Parathyroid adenoma (tissue), 2 donors: Measurements from ENCODE around the gene LMX1A.

Experiments
- H2AFZ ChIP-seq: fragments of 300-600 bp; sonication (generic); one replicate; pipeline ENCODE4 v1.7.0; 2017; ENCODE audit warnings: antibody characterized with exemption, mild to moderate bottlenecking
- H3K27ac ChIP-seq: fragments of 300-600 bp; sonication (generic); one replicate; pipeline ENCODE4 v1.7.0; 2017
- H3K27me3 ChIP-seq: fragments of 300-600 bp; sonication (generic); one replicate; pipeline ENCODE4 v1.7.0; 2017; ENCODE audit warnings: low read length; ENCODE audit not compliant: control insufficient read depth, insufficient read depth
- H3K36me3 ChIP-seq: fragments of 300-600 bp; sonication (generic); one replicate; pipeline ENCODE4 v1.7.0; 2017; ENCODE audit warnings: low read length; ENCODE audit not compliant: control insufficient read depth, insufficient read depth
- H3K4me1 ChIP-seq: fragments of 300-600 bp; sonication (generic); one replicate; pipeline ENCODE4 v1.7.0; 2017; ENCODE audit warnings: control low read depth
- H3K4me2 ChIP-seq: fragments of 300-600 bp; sonication (generic); one replicate; pipeline ENCODE4 v1.7.0; 2017; ENCODE audit warnings: low read length
- H3K4me3 ChIP-seq: fragments of 300-600 bp; sonication (generic); one replicate; pipeline ENCODE4 v1.7.0; 2017; ENCODE audit warnings: low read depth, low read length
- H3K79me2 ChIP-seq: fragments of 300-600 bp; sonication (generic); one replicate; pipeline ENCODE4 v1.7.0; 2017; ENCODE audit warnings: control low read depth
- H3K9ac ChIP-seq: fragments of 300-600 bp; sonication (generic); one replicate; pipeline ENCODE4 v1.7.0; 2017; ENCODE audit warnings: mild to moderate bottlenecking
- H3K9me3 ChIP-seq: fragments of 300-600 bp; sonication (generic); one replicate; pipeline ENCODE4 v1.7.0; 2017; ENCODE audit warnings: low read length; ENCODE audit not compliant: control insufficient read depth
- CTCF ChIP-seq: fragments of 300-600 bp; sonication (generic); IDR thresholded peaks from one replicate; pipeline ENCODE4 v1.7.0; 2017; ENCODE audit warnings: antibody characterized with exemption, mild to moderate bottlenecking
- donor health status: primary hyperparathyroidism.

LMX1A gene

GRCh38 chr1:165369255-165369848 lies 12.8 kb upstream of the LMX1A start:
- no peaks in the 10 kb centered on the region for H3K36me3 ChIP-seq
- H3K27me3 ChIP-seq: no peaks in the 10 kb centered on the region
- TF ChIP-seq CTCF: peak; percentile 63
- H3K4me2 ChIP-seq: no peak overlapping the region
- H2AFZ ChIP-seq: no peak overlapping the region
- no peaks in the 10 kb centered on the region for H3K79me2 ChIP-seq
- no peak overlapping the region for H3K9ac ChIP-seq
- no peak overlapping the region for H3K4me3 ChIP-seq
- no peak overlapping the region for H3K27ac ChIP-seq
- no peaks in the 10 kb centered on the region for H3K9me3 ChIP-seq
- H3K4me1 ChIP-seq: no peaks in the 10 kb centered on the region

GRCh38 chr1:165367375-165367993 lies 11.0 kb upstream of the LMX1A start:
- Histone ChIP-seq H3K4me1 (no peaks in the 10 kb centered on the region), H3K4me2 (no peak overlapping the region), H3K79me2 (no peaks in the 10 kb centered on the region), H2AFZ (no peak overlapping the region), H3K27me3 (no peaks in the 10 kb centered on the region), H3K9ac (no peak overlapping the region), H3K36me3 (no peaks in the 10 kb centered on the region), H3K9me3 (no peaks in the 10 kb centered on the region), H3K27ac (no peak overlapping the region), H3K4me3 (no peak overlapping the region)
- peak; percentile 85 for TF ChIP-seq CTCF

GRCh38 chr1:165365341-165365740 lies 8.8 kb upstream of the LMX1A start:
- Histone ChIP-seq H3K4me3 (no peak overlapping the region), H3K9ac (no peak overlapping the region), H3K27me3 (no peaks in the 10 kb centered on the region), H3K4me2 (no peak overlapping the region), H3K4me1 (no peaks in the 10 kb centered on the region), H3K79me2 (no peaks in the 10 kb centered on the region), H3K36me3 (no peaks in the 10 kb centered on the region), H3K9me3 (no peaks in the 10 kb centered on the region), H3K27ac (no peak overlapping the region), H2AFZ (no peak overlapping the region)
- TF ChIP-seq CTCF: no peak

GRCh38 chr1:165364568-165365133 lies 8.1 kb upstream of the LMX1A start:
- Histone ChIP-seq H2AFZ (no peak overlapping the region), H3K9me3 (no peaks in the 10 kb centered on the region), H3K79me2 (no peaks in the 10 kb centered on the region), H3K4me2 (no peak overlapping the region), H3K27me3 (no peaks in the 10 kb centered on the region), H3K4me1 (no peaks in the 10 kb centered on the region), H3K9ac (no peak overlapping the region), H3K36me3 (no peaks in the 10 kb centered on the region), H3K4me3 (no peak overlapping the region), H3K27ac (no peak overlapping the region)
- TF ChIP-seq CTCF: no peak
